ENCODE data around the gene F5. TPM values are rescaled to one million over a fixed set of nuclear protein-coding genes. Genes with fewer than 3 reads are reported as not detected.

Gene F5
- total and polyA plus RNA-seq, 9 of the 15 experiments (the other 6 are each of a cell fraction or from before 2014, with no cell fraction given): 0.03 to 0.13 TPM; not detected in 7

GRCh38 chr1:169495046-169495775, 91.1 kb downstream of the F5 start:
- Histone ChIP-seq H3K36me3 (ENCODE audit: control insufficient read depth, insufficient read depth, low read length) (no peaks in the 10 kb centered on the region), H3K27me3 (ENCODE audit: control insufficient read depth in 2 of 2, insufficient read depth in 2 of 2, low read length in 2 of 2) (no peaks in the 10 kb centered on the region), H3K79me2 (ENCODE audit: control insufficient read depth, insufficient read depth, low read length) (no peaks in the 10 kb centered on the region), H3K9ac (ENCODE audit: insufficient read depth in 1 of 2, low read depth in 2 of 2, low read length in 2 of 2) (no peak overlapping the region), H3K9me1 (ENCODE audit: control insufficient read depth, insufficient read depth, low read length) (no peaks in the 10 kb centered on the region), H3K27ac (ENCODE audit: extremely low read depth, low read depth, low read length) (no peak overlapping the region), H3K4me1 (replicated peaks in 1 of 2; ENCODE audit: control insufficient read depth in 2 of 2, insufficient read depth in 2 of 2, low read length in 2 of 2) (no peaks in the 10 kb centered on the region), H3K9me3 (replicated peaks; ENCODE audit: control insufficient read depth, insufficient read depth, low read depth, low read length) (no peaks in the 10 kb centered on the region), H2AFZ (ENCODE audit: low read depth, low read length) (no peak overlapping the region), H4K20me1 (replicated peaks; ENCODE audit: control insufficient read depth, insufficient read depth, low read length) (no peaks in the 10 kb centered on the region), H3K4me3 (no peak overlapping the region), H3K4me2 (ENCODE audit: insufficient read depth, low read length) (no peak overlapping the region)
- in situ Hi-C loops (cut with MboI): no loop called here
- TF ChIP-seq TAL1 (IDR thresholded peaks at IDR 0.05) (no peak), HSF4 (CRISPR knock-in tag; IDR thresholded peaks at IDR 0.05; ENCODE audit: borderline replicate concordance) (no peak), HIVEP1 (CRISPR knock-in tag; IDR thresholded peaks at IDR 0.05) (no peak), ZNF311 (CRISPR knock-in tag; IDR thresholded peaks at IDR 0.05) (no peak), C11orf30 (IDR thresholded peaks at IDR 0.05; ENCODE audit: low read depth) (no peak), MITF (IDR thresholded peaks at IDR 0.05) (no peak), PATZ1 (CRISPR knock-in tag; IDR thresholded peaks at IDR 0.05; ENCODE audit: borderline replicate concordance) (no peak), PRPF4 (IDR thresholded peaks at IDR 0.05; ENCODE audit: insufficient read depth, low read depth, low read length, poor library complexity, severe bottlenecking) (no peak), FOSL1 (tag; conservative IDR thresholded peaks at IDR 0.05) (peak; percentile 65), FOXP1 (CRISPR knock-in tag; IDR thresholded peaks at IDR 0.05) (no peak), SLC30A9 (CRISPR knock-in tag; IDR thresholded peaks at IDR 0.05) (no peak), ATF3 (IDR thresholded peaks at IDR 0.05) (peak; percentile 61; the same call in 1 of the 2 replicates), ATF3 (CRISPR knock-in tag; conservative IDR thresholded peaks at IDR 0.05) (no peak)
- ChIA-PET POLR2A (interaction anchor here (0.6 to 1.6 kb wide), 2 partner anchors 9 to 18 kb away, joined by 3 to 4 read pairs; partner anchors contain the start of gene SLC19A2), CTCF (ENCODE audit: low intra/inter-chr PET ratio) (no interaction called here)
- DNase-seq (ENCODE audit: extremely low read depth in 1 of 4, low spot score in 3 of 4): no peak
- intact Hi-C loops (cut with micrococcal nuclease): no loop called here
- no TSS peak for BruUV-seq (replicated peaks)
- FAIRE-seq: no peak
- ATAC-seq: 0 out of 3 replicates have a peak, but pooled peaks have one; percentile 20
